Small intestine (tissue), 7 donors: ENCODE measurements around the gene ADD3. TPM values are rescaled to one million over a fixed set of nuclear protein-coding genes. Genes with fewer than 3 reads are reported as not detected.

Experiments
- DNase-seq, 2 donors: peaks; one replicate each; pipeline versions ENCODE4 v3.0.0 to v3.0.0-alpha.2; 2013
- FAIRE-seq: peaks from 2 replicates; lab custom pipeline; 2012; peaks lifted over from hg19 to GRCh38; lab: Jason Lieb, UNC
- H3K27ac ChIP-seq, 3 donors: one replicate each; pipeline ENCODE4 v1.5.1; 2013; ENCODE audit warnings: low read length in 2 of 3, mild to moderate bottlenecking in 2 of 3, control low read depth in 1 of 3, inconsistent platforms in 1 of 3, low read depth in 1 of 3, moderate library complexity in 1 of 3
- H3K27me3 ChIP-seq, 3 donors: one replicate each; pipeline ENCODE4 v1.6.1; 2013; ENCODE audit warnings: low read length in 3 of 3, inconsistent platforms in 1 of 3; ENCODE audit not compliant: control insufficient read depth in 3 of 3, insufficient read depth in 3 of 3
- H3K36me3 ChIP-seq, 3 donors: one replicate each; pipeline ENCODE4 v1.6.1; 2013; ENCODE audit warnings: low read length in 3 of 3, inconsistent platforms in 1 of 3, low read depth in 1 of 3, mild to moderate bottlenecking in 1 of 3, moderate library complexity in 1 of 3; ENCODE audit not compliant: control insufficient read depth in 3 of 3, insufficient read depth in 2 of 3
- H3K4me1 ChIP-seq, 3 donors: one replicate each; pipeline ENCODE4 v1.6.1; 2013; ENCODE audit warnings: low read length in 2 of 3, inconsistent platforms in 1 of 3, low read depth in 1 of 3, mild to moderate bottlenecking in 1 of 3, moderate library complexity in 1 of 3; ENCODE audit not compliant: control insufficient read depth in 3 of 3, insufficient read depth in 2 of 3
- H3K4me3 ChIP-seq, 3 donors: one replicate each; pipeline ENCODE4 v1.5.1; 2013; ENCODE audit warnings: low read length in 3 of 3, control low read depth in 1 of 3, inconsistent platforms in 1 of 3, low read depth in 1 of 3, mild to moderate bottlenecking in 1 of 3, moderate library complexity in 1 of 3
- H3K9me3 ChIP-seq, 2 donors: one replicate each; pipeline ENCODE4 v1.6.1; 2013; ENCODE audit warnings: low read depth in 1 of 2, low read length in 1 of 2; ENCODE audit not compliant: control insufficient read depth in 2 of 2, insufficient read depth in 1 of 2
- WGBS, 3 donors: extraction: QIAGEN DNeasy Blood & Tissue Kit; methylation state at CpG; one replicate each; pipeline ENCODE4 v1.1.7; 2013; 5-methylcytosine and 5-hydroxymethylcytosine counted together
- polyA plus RNA-seq, 4 donors: library from polyadenylated mRNA; stranded (reverse) in 3 of 4; unstranded in 1 of 4; fragments of 200-250 nt in 3 of 4; fragments of 120-200 nt in 1 of 4; gene quantifications; one replicate each; pipeline versions ENCODE4 v1.2.1 to v1.2.3, GENCODE V29; 2013
- donor health status: healthy with polysubstance abuse.
- donor health status: control.
- donor health status: control.
- donor health status: Bipolar disorder and iron deficiency.
- donor health status: healthy.

The ADD3 gene
- polyA plus RNA-seq, 4 donors: 63.7 to 497 (median 99.1) TPM

- H3K9me3 ChIP-seq: no peaks in the 10 kb centered on the region
- H3K36me3 ChIP-seq: peaks cover 0 to 19% (median 0%) of the 10 kb centered on the region in 3 donors
- no peak overlapping the region for H3K4me3 ChIP-seq
- FAIRE-seq (no peak), DNase-seq (no peak)
- H3K27me3 ChIP-seq: no peaks in the 10 kb centered on the region
- H3K27ac ChIP-seq: no peak overlapping the region
- peaks cover 5 to 23% (median 8%) of the 10 kb centered on the region in 3 donors for H3K4me1 ChIP-seq
These were observed 31.5 kb downstream of the ADD3 start for GRCh38 chr10:110039254-110039653.

GRCh38 chr10:110040108-110040507 lies 32.3 kb downstream of the ADD3 start:
- DNase-seq (no peak), FAIRE-seq (no peak)
- WGBS, 3 donors: 37 to 79% (median 52%) methylated on average over 1 of the region's 1 CpG
- H3K36me3 ChIP-seq: peaks cover 0 to 19% (median 0%) of the 10 kb centered on the region in 3 donors
- H3K4me3 ChIP-seq: no peak overlapping the region
- H3K27me3 ChIP-seq: no peaks in the 10 kb centered on the region
- peaks cover 5 to 17% (median 6%) of the 10 kb centered on the region in 3 donors for H3K4me1 ChIP-seq
- no peak overlapping the region for H3K27ac ChIP-seq
- no peaks in the 10 kb centered on the region for H3K9me3 ChIP-seq

GRCh38 chr10:110040767-110041478 lies 33.1 kb downstream of the ADD3 start:
- no peaks in the 10 kb centered on the region for H3K9me3 ChIP-seq
- H3K4me1 ChIP-seq: peaks cover 5 to 16% (median 5%) of the 10 kb centered on the region in 3 donors
- H3K27ac ChIP-seq: no peak overlapping the region
- no peak overlapping the region for H3K4me3 ChIP-seq
- no peak for FAIRE-seq
- H3K36me3 ChIP-seq: peaks cover 0 to 16% (median 0%) of the 10 kb centered on the region in 3 donors
- no peak for DNase-seq
- H3K27me3 ChIP-seq: no peaks in the 10 kb centered on the region
- 90 to 95% (median 91%) methylated on average over 7 to 9 of the region's 9 CpGs for WGBS, 3 donors

- FAIRE-seq: no peak
- H3K27ac ChIP-seq: no peak overlapping the region
These were observed 33.7 kb downstream of the ADD3 start for GRCh38 chr10:110041479-110041829.

GRCh38 chr10:110042181-110042580 lies 34.4 kb downstream of the ADD3 start:
- no peak overlapping the region for H3K4me3 ChIP-seq
- 77 to 81% (median 78%) methylated on average over 3 of the region's 3 CpGs for WGBS, 3 donors
- H3K4me1 ChIP-seq: peaks cover 5 to 16% (median 5%) of the 10 kb centered on the region in 3 donors
- H3K9me3 ChIP-seq: no peaks in the 10 kb centered on the region
- H3K27me3 ChIP-seq: no peaks in the 10 kb centered on the region
- FAIRE-seq (no peak), DNase-seq (no peak)
- H3K36me3 ChIP-seq: peaks cover 0 to 11% (median 0%) of the 10 kb centered on the region in 3 donors
- no peak overlapping the region for H3K27ac ChIP-seq

More at GRCh38 chr10:110041479-110041829, 33.7 kb downstream of the ADD3 start:
- peaks cover 5 to 16% (median 5%) of the 10 kb centered on the region in 3 donors for H3K4me1 ChIP-seq
- 53 to 61% (median 60%) methylated on average over 3 of the region's 3 CpGs for WGBS, 3 donors
- no peak overlapping the region for H3K4me3 ChIP-seq
- H3K27me3 ChIP-seq: no peaks in the 10 kb centered on the region
- H3K9me3 ChIP-seq: no peaks in the 10 kb centered on the region
- H3K36me3 ChIP-seq: peaks cover 0 to 12% (median 0%) of the 10 kb centered on the region in 3 donors
- DNase-seq: no peak

- no peak overlapping the region for H3K27ac ChIP-seq
- 83 to 84% (median 83%) methylated on average over 4 of the region's 4 CpGs for WGBS, 3 donors
- peaks cover 5 to 16% (median 5%) of the 10 kb centered on the region in 3 donors for H3K4me1 ChIP-seq
- H3K9me3 ChIP-seq: peaks cover 0 to 2% of the 10 kb centered on the region in 2 donors
- no peaks in the 10 kb centered on the region for H3K27me3 ChIP-seq
- FAIRE-seq (no peak), DNase-seq (no peak)
- H3K4me3 ChIP-seq: no peak overlapping the region
- H3K36me3 ChIP-seq: peaks cover 0 to 4% (median 0%) of the 10 kb centered on the region in 3 donors
These were observed 35.1 kb downstream of the ADD3 start for GRCh38 chr10:110042891-110043290.

GRCh38 chr10:110044681-110045080 lies 36.9 kb downstream of the ADD3 start:
- DNase-seq: no peak
- no peak overlapping the region for H3K27ac ChIP-seq
- peaks cover 2 to 15% (median 2%) of the 10 kb centered on the region in 3 donors for H3K4me1 ChIP-seq
- H3K9me3 ChIP-seq: peaks cover 0 to 17% of the 10 kb centered on the region in 2 donors
- H3K36me3 ChIP-seq: peaks cover 0 to 12% (median 0%) of the 10 kb centered on the region in 3 donors
- no peak overlapping the region for H3K4me3 ChIP-seq
- WGBS, 3 donors: 91 to 100% (median 94%) methylated on average over 2 of the region's 2 CpGs
- no peaks in the 10 kb centered on the region for H3K27me3 ChIP-seq
- FAIRE-seq: no peak

GRCh38 chr10:110045772-110046171 lies 38.0 kb downstream of the ADD3 start:
- no peak for FAIRE-seq
- WGBS, 3 donors: 56 to 76% (median 62%) methylated on average over 2 of the region's 2 CpGs

More at GRCh38 chr10:110045772-110046171, 38.0 kb downstream of the ADD3 start:
- Histone ChIP-seq H3K9me3 (peaks cover 0 to 24% of the 10 kb centered on the region in 2 donors), H3K4me3 (no peak overlapping the region), H3K4me1 (peaks cover 0 to 6% (median 0%) of the 10 kb centered on the region in 3 donors), H3K27me3 (no peaks in the 10 kb centered on the region), H3K36me3 (peaks cover 0 to 16% (median 0%) of the 10 kb centered on the region in 3 donors), H3K27ac (no peak overlapping the region)
- no peak for DNase-seq
